CD4-positive, alpha-beta T cell treated with Interleukin-21 for 1 hour (primary cell): ENCODE results near the gene NMNAT3.
"Not testable (repeated sequence)": the region's sequence is repeated elsewhere in the genome, so short reads cannot be mapped to it uniquely, and the experiment has no call there.

ENCODE experiments used
- DNase-seq: peaks from one replicate; pipeline ENCODE4 v3.0.0-alpha.2; 2020

Gene NMNAT3

GRCh38 chr3:139633511-139633910 is 44.3 kb downstream of the NMNAT3 start:
- no peak for DNase-seq

GRCh38 chr3:139630542-139630941 is 47.2 kb downstream of the NMNAT3 start:
- no peak for DNase-seq

- DNase-seq, result no peak
Measured at GRCh38 chr3:139629033-139629432, 48.7 kb downstream of the NMNAT3 start.

- DNase-seq, result no peak
Measured at GRCh38 chr3:139627759-139628158, 50.0 kb downstream of the NMNAT3 start.

- no peak for DNase-seq
Measured at GRCh38 chr3:139620438-139620837, 57.3 kb downstream of the NMNAT3 start.

GRCh38 chr3:139619484-139619883 is 58.3 kb downstream of the NMNAT3 start:
- no peak for DNase-seq

- no peak for DNase-seq
Measured at GRCh38 chr3:139617672-139618268, 60.0 kb downstream of the NMNAT3 start.

GRCh38 chr3:139611528-139611927 is 66.2 kb downstream of the NMNAT3 start:
- DNase-seq, result no peak

GRCh38 chr3:139610886-139611285 is 66.9 kb downstream of the NMNAT3 start:
- DNase-seq, result no peak

- no peak for DNase-seq
Measured at GRCh38 chr3:139608924-139609323, 68.8 kb downstream of the NMNAT3 start.

- DNase-seq, result no peak
Measured at GRCh38 chr3:139608108-139608380, 69.7 kb downstream of the NMNAT3 start.

- DNase-seq, result no peak
Measured at GRCh38 chr3:139607257-139608107, 70.3 kb downstream of the NMNAT3 start.

GRCh38 chr3:139602003-139602402 is 75.8 kb downstream of the NMNAT3 start:
- DNase-seq, result no peak

- DNase-seq, result no peak
Measured at GRCh38 chr3:139601191-139601961, 76.4 kb downstream of the NMNAT3 start.

GRCh38 chr3:139597947-139598346 is 79.8 kb downstream of the NMNAT3 start:
- no peak for DNase-seq

- not testable (repeated sequence) for DNase-seq
Measured at GRCh38 chr3:139591186-139591585, 86.6 kb downstream of the NMNAT3 start.

- DNase-seq, result no peak
Measured at GRCh38 chr3:139588450-139588849, 89.3 kb downstream of the NMNAT3 start.

- no peak for DNase-seq
Measured at GRCh38 chr3:139587797-139588196, 90.0 kb downstream of the NMNAT3 start.

- no peak for DNase-seq
Measured at GRCh38 chr3:139586420-139587017, 91.3 kb downstream of the NMNAT3 start.

GRCh38 chr3:139585820-139586219 is 92.0 kb downstream of the NMNAT3 start:
- no peak for DNase-seq

- DNase-seq, result not testable (repeated sequence)
Measured at GRCh38 chr3:139583651-139584050, 94.1 kb downstream of the NMNAT3 start.

GRCh38 chr3:139578783-139579182 is 99.0 kb downstream of the NMNAT3 start:
- no peak for DNase-seq

GRCh38 chr3:139577909-139578308 is 99.9 kb downstream of the NMNAT3 start:
- no peak for DNase-seq

- DNase-seq, result no peak
Measured at GRCh38 chr3:139577346-139577745, 100.4 kb downstream of the NMNAT3 start.
